Panc1 (cell line): ENCODE measurements around the gene STRIP1. TPM values are rescaled to one million over a fixed set of nuclear protein-coding genes. Genes with fewer than 3 reads are reported as not detected.

Source experiments
- ATAC-seq: fragments of 200-7000 bp; cut with Tn5 transposase; 2 replicates; pipeline ENCODE4 v1.9.1; 2020; ENCODE audit warnings: mild to moderate bottlenecking, moderate library complexity
- BruUV-seq: library from RNA; stranded (reverse); fragments of 400-500 nt; replicated peaks from 2 replicates; lab custom pipeline; 2021; lab: Mats Ljungman, UMichigan
- CTCF ChIA-PET: fragments of 300-600 bp; sonication (Branson Sonifier 250); formaldehyde crosslinking; loops from one replicate; lab custom pipeline; 2022; ENCODE audit warnings: antibody characterized with exemption; lab: Charles Lee
- POLR2A ChIA-PET: fragments of 300-600 bp; sonication (Branson Sonifier 250); formaldehyde crosslinking; loops from one replicate; lab custom pipeline; 2022; ENCODE audit warnings: antibody characterized with exemption; lab: Charles Lee
- DNase-seq: peaks from one replicate; pipeline ENCODE4 v3.0.0-alpha.2; 2010; ENCODE audit warnings: low read depth, low spot score
- H3K27ac ChIP-seq: 2 replicates; pipeline ENCODE4 v1.5.1; 2011; ENCODE audit warnings: mild to moderate bottlenecking, low read length, inconsistent platforms
- H3K27me3 ChIP-seq: fragments of 200-500 bp; sonication (Bioruptor generic); 2 replicates; pipeline ENCODE4 v1.6.0; 2014; ENCODE audit warnings: low read length, inconsistent platforms; ENCODE audit not compliant: control insufficient read depth, insufficient read depth
- H3K36me3 ChIP-seq: fragments of 200-500 bp; sonication (Bioruptor generic); 2 replicates; pipeline ENCODE4 v1.5.1; 2014; ENCODE audit warnings: inconsistent platforms, mild to moderate bottlenecking, low read length, moderate library complexity; ENCODE audit not compliant: control insufficient read depth, insufficient read depth
- H3K4me1 ChIP-seq: 2 replicates; pipeline ENCODE4 v1.5.1; 2011; ENCODE audit warnings: inconsistent platforms, mild to moderate bottlenecking, low read length, moderate library complexity; ENCODE audit not compliant: control insufficient read depth, insufficient read depth
- H3K4me3 ChIP-seq, 2 experiments: 2 replicates each; pipeline ENCODE4 v1.5.1; 2011 to 2012; ENCODE audit warnings: low read depth in 2 of 2, low read length in 2 of 2, mild to moderate bottlenecking in 2 of 2, inconsistent platforms in 1 of 2, moderate library complexity in 1 of 2
- H3K9me3 ChIP-seq: fragments of 200-500 bp; sonication (Bioruptor generic); 2 replicates; pipeline ENCODE4 v1.5.1; 2014; ENCODE audit warnings: low read depth, mild to moderate bottlenecking, inconsistent platforms, low read length, moderate library complexity; ENCODE audit not compliant: control insufficient read depth, insufficient read depth
- POLR2AphosphoS5 ChIP-seq: IDR thresholded peaks from 2 replicates; pipeline ENCODE4 v1.6.1; 2012; ENCODE audit warnings: mild to moderate bottlenecking, low read depth, low read length, moderate library complexity
- SIN3A ChIP-seq: IDR thresholded peaks from 2 replicates; pipeline ENCODE4 v1.6.1; 2012; ENCODE audit warnings: low read depth, mild to moderate bottlenecking, low read length, moderate library complexity, borderline replicate concordance; ENCODE audit not compliant: insufficient read depth
- TCF7L2 ChIP-seq: IDR thresholded peaks from 2 replicates; pipeline ENCODE4 v1.6.1; 2011; ENCODE audit warnings: mild to moderate bottlenecking, low read depth, low read length, inconsistent platforms
- in situ Hi-C: cut with HindIII; loops from 2 replicates; pipeline ENCODE4 v1.10.0; 2016; ENCODE audit warnings: low sequenced_read_pairs, low pct_unique_long_range_greater_than_20kb
- intact Hi-C: fragments of 100-400 bp; cut with micrococcal nuclease; formaldehyde crosslinking; loops from one replicate; pipeline ENCODE4 v1.10.0; 2022; ENCODE audit not compliant: unreplicated experiment
- total RNA-seq: library from RNA; stranded (reverse); gene quantifications from one replicate; pipeline ENCODE4 v1.2.1, GENCODE V29; 2021; ENCODE audit not compliant: unreplicated experiment
- TF ChIP-seq, protein P1 (sequence below): fragments of 450-650 bp; IDR thresholded peaks from 2 replicates; pipeline ENCODE4 v1.5.1; 2017; ENCODE audit warnings: mild to moderate bottlenecking
- TF ChIP-seq, protein P2 (sequence below), 2 experiments: IDR thresholded peaks; 2 replicates each; pipeline ENCODE4 v1.6.1; 2011 to 2012; ENCODE audit warnings: low read depth in 2 of 2, control low read depth in 1 of 2, low read length in 1 of 2, mild to moderate bottlenecking in 1 of 2, moderate library complexity in 1 of 2; ENCODE audit not compliant: insufficient read depth in 1 of 2

STRIP1 gene
- total RNA-seq, 1 experiment from 2014 or later: 26.1 TPM

DNA sequence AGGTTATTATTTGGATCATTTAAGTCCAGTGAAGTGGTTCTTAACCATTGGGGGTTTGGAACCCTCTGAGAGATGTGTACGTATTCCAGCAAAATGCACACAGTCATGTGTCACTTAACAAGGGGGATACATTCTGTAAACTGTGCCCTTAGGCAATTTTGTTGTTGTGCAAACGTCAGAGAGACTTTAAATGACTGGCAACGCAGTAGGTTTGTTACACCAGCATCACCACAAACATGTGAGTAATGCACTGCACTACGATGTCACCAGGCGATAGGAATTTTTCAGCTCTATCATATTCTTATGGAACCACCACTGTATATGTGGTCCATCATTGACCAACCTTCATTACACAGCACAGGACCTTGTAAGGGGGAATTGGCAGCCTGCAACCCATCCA lies 37.9 kb upstream of the STRIP1 start:
- no peak for ATAC-seq
- in situ Hi-C loops: no loop called here

DNA sequence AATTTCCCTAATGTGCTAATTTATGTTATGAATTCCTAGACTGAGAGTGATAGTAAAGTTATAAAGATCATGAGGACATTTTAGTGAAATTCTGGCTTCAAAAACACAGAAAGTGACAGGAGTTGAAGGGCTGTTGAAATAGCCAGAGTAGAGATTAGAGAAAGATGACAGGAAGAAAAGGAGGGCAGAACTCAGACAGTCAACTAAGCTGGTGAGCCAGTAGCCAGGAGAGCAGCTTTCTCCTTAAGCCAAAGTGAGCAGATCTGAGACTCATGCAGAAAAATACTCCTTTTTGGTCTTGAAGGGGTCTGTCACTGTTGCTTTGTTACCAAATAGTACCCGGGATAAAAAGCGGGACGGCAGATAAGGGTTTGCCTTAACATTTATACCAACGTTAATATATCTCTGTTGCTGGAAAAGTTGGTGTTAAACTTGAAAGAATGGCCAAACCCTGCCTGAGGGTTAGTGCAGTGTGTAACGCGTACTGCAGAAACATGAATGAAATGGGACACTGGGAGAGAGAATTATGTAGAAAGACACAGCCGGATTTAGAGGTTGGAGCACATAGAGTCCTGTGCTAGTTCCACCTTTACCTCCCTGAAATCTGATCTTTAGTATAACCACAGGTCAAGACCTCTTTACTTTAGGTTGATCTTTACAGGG lies 37.1 kb upstream of the STRIP1 start:
- TF ChIP-seq, protein P1, sequence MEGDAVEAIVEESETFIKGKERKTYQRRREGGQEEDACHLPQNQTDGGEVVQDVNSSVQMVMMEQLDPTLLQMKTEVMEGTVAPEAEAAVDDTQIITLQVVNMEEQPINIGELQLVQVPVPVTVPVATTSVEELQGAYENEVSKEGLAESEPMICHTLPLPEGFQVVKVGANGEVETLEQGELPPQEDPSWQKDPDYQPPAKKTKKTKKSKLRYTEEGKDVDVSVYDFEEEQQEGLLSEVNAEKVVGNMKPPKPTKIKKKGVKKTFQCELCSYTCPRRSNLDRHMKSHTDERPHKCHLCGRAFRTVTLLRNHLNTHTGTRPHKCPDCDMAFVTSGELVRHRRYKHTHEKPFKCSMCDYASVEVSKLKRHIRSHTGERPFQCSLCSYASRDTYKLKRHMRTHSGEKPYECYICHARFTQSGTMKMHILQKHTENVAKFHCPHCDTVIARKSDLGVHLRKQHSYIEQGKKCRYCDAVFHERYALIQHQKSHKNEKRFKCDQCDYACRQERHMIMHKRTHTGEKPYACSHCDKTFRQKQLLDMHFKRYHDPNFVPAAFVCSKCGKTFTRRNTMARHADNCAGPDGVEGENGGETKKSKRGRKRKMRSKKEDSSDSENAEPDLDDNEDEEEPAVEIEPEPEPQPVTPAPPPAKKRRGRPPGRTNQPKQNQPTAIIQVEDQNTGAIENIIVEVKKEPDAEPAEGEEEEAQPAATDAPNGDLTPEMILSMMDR: no peak
- no peak for TF ChIP-seq TCF7L2
- 0 out of 2 replicates have a peak, but pooled peaks have one; percentile 29 for TF ChIP-seq POLR2AphosphoS5
- TF ChIP-seq, protein P2, sequence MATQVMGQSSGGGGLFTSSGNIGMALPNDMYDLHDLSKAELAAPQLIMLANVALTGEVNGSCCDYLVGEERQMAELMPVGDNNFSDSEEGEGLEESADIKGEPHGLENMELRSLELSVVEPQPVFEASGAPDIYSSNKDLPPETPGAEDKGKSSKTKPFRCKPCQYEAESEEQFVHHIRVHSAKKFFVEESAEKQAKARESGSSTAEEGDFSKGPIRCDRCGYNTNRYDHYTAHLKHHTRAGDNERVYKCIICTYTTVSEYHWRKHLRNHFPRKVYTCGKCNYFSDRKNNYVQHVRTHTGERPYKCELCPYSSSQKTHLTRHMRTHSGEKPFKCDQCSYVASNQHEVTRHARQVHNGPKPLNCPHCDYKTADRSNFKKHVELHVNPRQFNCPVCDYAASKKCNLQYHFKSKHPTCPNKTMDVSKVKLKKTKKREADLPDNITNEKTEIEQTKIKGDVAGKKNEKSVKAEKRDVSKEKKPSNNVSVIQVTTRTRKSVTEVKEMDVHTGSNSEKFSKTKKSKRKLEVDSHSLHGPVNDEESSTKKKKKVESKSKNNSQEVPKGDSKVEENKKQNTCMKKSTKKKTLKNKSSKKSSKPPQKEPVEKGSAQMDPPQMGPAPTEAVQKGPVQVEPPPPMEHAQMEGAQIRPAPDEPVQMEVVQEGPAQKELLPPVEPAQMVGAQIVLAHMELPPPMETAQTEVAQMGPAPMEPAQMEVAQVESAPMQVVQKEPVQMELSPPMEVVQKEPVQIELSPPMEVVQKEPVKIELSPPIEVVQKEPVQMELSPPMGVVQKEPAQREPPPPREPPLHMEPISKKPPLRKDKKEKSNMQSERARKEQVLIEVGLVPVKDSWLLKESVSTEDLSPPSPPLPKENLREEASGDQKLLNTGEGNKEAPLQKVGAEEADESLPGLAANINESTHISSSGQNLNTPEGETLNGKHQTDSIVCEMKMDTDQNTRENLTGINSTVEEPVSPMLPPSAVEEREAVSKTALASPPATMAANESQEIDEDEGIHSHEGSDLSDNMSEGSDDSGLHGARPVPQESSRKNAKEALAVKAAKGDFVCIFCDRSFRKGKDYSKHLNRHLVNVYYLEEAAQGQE (IDR thresholded peaks at IDR 0.05; ENCODE audit: insufficient read depth in 1 of 2, low read depth in 2 of 2, low read length in 1 of 2): no peak
- no peak for TF ChIP-seq SIN3A
- Histone ChIP-seq H3K9me3 (no peaks in the 10 kb centered on the region), H3K27me3 (no peaks in the 10 kb centered on the region), H3K4me1 (peaks cover 54% of the 10 kb centered on the region), H3K27ac (peak overlapping the region; percentile 39; the same call in 1 of the 2 replicates), H3K36me3 (peaks cover 3% of the 10 kb centered on the region; the same call in 1 of the 2 replicates), H3K4me3 (no peak overlapping the region)
- BruUV-seq: TSS peak; percentile 5
- ATAC-seq (peak; percentile 71), DNase-seq (no peak)
- in situ Hi-C loops (no loop called here), intact Hi-C loops (no loop called here)
- CTCF ChIA-PET: no interaction called here
- POLR2A ChIA-PET: no interaction called here

More for the DNA sequence above, 37.9 kb upstream of the STRIP1 start:
- Histone ChIP-seq H3K27ac (peak overlapping the region; percentile 39; the same call in 1 of the 2 replicates), H3K27me3 (no peaks in the 10 kb centered on the region), H3K4me3 (no peak overlapping the region), H3K9me3 (no peaks in the 10 kb centered on the region), H3K36me3 (peaks cover 3% of the 10 kb centered on the region; the same call in 1 of the 2 replicates), H3K4me1 (peaks cover 46% of the 10 kb centered on the region)
- TF ChIP-seq POLR2AphosphoS5: no peak
- DNase-seq: no peak
- BruUV-seq: no TSS peak
- intact Hi-C loops: no loop called here
- POLR2A ChIA-PET: no interaction called here
- CTCF ChIA-PET: no interaction called here

DNA sequence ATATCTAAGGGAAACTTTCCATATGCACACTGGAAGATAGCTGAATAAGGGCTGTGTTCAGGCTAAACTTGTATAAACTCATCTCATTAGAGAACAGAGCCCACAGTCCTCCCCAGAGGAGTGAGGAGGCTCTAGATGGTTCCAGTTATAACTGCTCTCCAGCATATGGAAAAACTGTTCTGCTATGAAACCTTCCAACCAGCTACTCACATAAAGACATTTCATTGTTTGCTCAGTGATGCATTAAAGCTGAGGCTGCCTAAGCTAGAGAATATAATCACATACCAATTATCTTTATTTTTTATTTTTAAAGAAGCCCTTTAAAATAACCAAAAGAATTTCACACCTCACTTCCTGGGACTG lies 36.6 kb upstream of the STRIP1 start:
- ChIA-PET POLR2A (no interaction called here), CTCF (no interaction called here)
- DNase-seq (no peak), ATAC-seq (peak; percentile 60)
- H3K4me3 ChIP-seq: no peak overlapping the region
- BruUV-seq: no TSS peak
- H3K9me3 ChIP-seq: no peaks in the 10 kb centered on the region
- no peaks in the 10 kb centered on the region for H3K27me3 ChIP-seq
- intact Hi-C loops (no loop called here), in situ Hi-C loops (no loop called here)
- peaks cover 3% of the 10 kb centered on the region; the same call in 1 of the 2 replicates for H3K36me3 ChIP-seq
- H3K4me1 ChIP-seq: peaks cover 60% of the 10 kb centered on the region
- TF ChIP-seq TCF7L2 (no peak), SIN3A (no peak), POLR2AphosphoS5 (no peak)
- TF ChIP-seq, protein P2 (IDR thresholded peaks at IDR 0.05; ENCODE audit: insufficient read depth in 1 of 2, low read depth in 2 of 2, low read length in 1 of 2): no peak
- TF ChIP-seq, protein P1: no peak
- H3K27ac ChIP-seq: 0 out of 2 replicates have a peak overlapping the region, but pooled peaks have one; percentile 21
